GM23338 (cell line): Measurements from ENCODE around the gene CDKN3. TPM values are rescaled to one million over a fixed set of nuclear protein-coding genes. Genes with fewer than 3 reads are reported as not detected.
A peak's percentile ranks its signal among the peaks of the same experiment; 100 is the strongest.

Experiments
- ATAC-seq: fragments of 200-7000 bp; cut with Tn5 transposase; 3 replicates; pipeline ENCODE4 v1.9.1; 2020
- DNase-seq: peaks from one replicate; pipeline ENCODE4 v3.0.0-alpha.2; 2015; ENCODE audit warnings: low spot score
- H2AFZ ChIP-seq: fragments of 200-600 bp; sonication (generic); 2 replicates; pipeline ENCODE4 v1.8.0; 2016; ENCODE audit warnings: antibody characterized with exemption, mild to moderate bottlenecking, moderate library complexity
- H3F3A ChIP-seq: fragments of 200-600 bp; sonication (generic); replicated peaks from 2 replicates; pipeline ENCODE4 v1.8.0; 2017; ENCODE audit warnings: antibody characterized with exemption, mixed run types, low read depth
- H3K27ac ChIP-seq: fragments of 200-600 bp; sonication (generic); 2 replicates; pipeline ENCODE4 v1.6.1; 2016; ENCODE audit warnings: low read depth
- H3K27me3 ChIP-seq: fragments of 200-600 bp; sonication (generic); 2 replicates; pipeline ENCODE4 v1.8.0; 2016; ENCODE audit warnings: mild to moderate bottlenecking, mixed run types, moderate library complexity; ENCODE audit not compliant: insufficient read depth
- H3K36me3 ChIP-seq: fragments of 200-600 bp; sonication (generic); 2 replicates; pipeline ENCODE4 v1.8.0; 2016; ENCODE audit warnings: mild to moderate bottlenecking; ENCODE audit not compliant: insufficient read depth
- H3K4me1 ChIP-seq: fragments of 200-600 bp; sonication (generic); 2 replicates; pipeline ENCODE4 v1.8.0; 2016; ENCODE audit warnings: mild to moderate bottlenecking, moderate library complexity; ENCODE audit not compliant: insufficient read depth
- H3K4me2 ChIP-seq: fragments of 200-600 bp; sonication (generic); 2 replicates; pipeline ENCODE4 v1.7.1; 2017; ENCODE audit warnings: mixed run types
- H3K4me3 ChIP-seq: fragments of 200-600 bp; sonication (generic); 2 replicates; pipeline ENCODE4 v1.6.1; 2016; ENCODE audit warnings: mixed run types
- H3K79me2 ChIP-seq: fragments of 200-600 bp; sonication (generic); replicated peaks from 2 replicates; pipeline ENCODE4 v1.8.0; 2017; ENCODE audit warnings: mild to moderate bottlenecking; ENCODE audit not compliant: insufficient read depth
- H3K9me2 ChIP-seq: fragments of 200-600 bp; sonication (generic); 2 replicates; pipeline ENCODE4 v1.8.0; 2017; ENCODE audit not compliant: insufficient read depth
- H4K20me1 ChIP-seq: fragments of 200-600 bp; sonication (generic); replicated peaks from 2 replicates; pipeline ENCODE4 v1.8.0; 2017; ENCODE audit warnings: mild to moderate bottlenecking; ENCODE audit not compliant: insufficient read depth
- H3K27ac Mint-ChIP-seq: 2 replicates; pipeline ENCODE4 v1.8.0; 2020; ENCODE audit warnings: inconsistent platforms, mild to moderate bottlenecking, moderate library complexity, mixed read lengths
- H3K27me3 Mint-ChIP-seq: 3 replicates; pipeline ENCODE4 v1.8.0; 2022; ENCODE audit warnings: low read depth, mild to moderate bottlenecking, moderate library complexity, mixed read lengths, inconsistent platforms; ENCODE audit not compliant: insufficient read depth, poor library complexity
- H3K36me3 Mint-ChIP-seq: 3 replicates; pipeline ENCODE4 v1.8.0; 2021; ENCODE audit warnings: low read depth, mild to moderate bottlenecking, inconsistent platforms, moderate library complexity, mixed read lengths
- H3K4me1 Mint-ChIP-seq: 3 replicates; pipeline ENCODE4 v1.8.0; 2020; ENCODE audit warnings: mild to moderate bottlenecking, inconsistent platforms, mixed read lengths
- H3K4me3 Mint-ChIP-seq: 3 replicates; pipeline ENCODE4 v1.8.0; 2021; ENCODE audit warnings: moderate library complexity, mild to moderate bottlenecking, inconsistent platforms, mixed read lengths
- H3K9me3 Mint-ChIP-seq: 3 replicates; pipeline ENCODE4 v1.8.0; 2020; ENCODE audit warnings: moderate library complexity, mild to moderate bottlenecking, inconsistent platforms, mixed read lengths
- EZH2 ChIP-seq: fragments of 200-600 bp; sonication (generic); IDR thresholded peaks from one replicate; pipeline ENCODE4 v1.8.0; 2017; ENCODE audit warnings: antibody characterized with exemption, mild to moderate bottlenecking, low read depth; ENCODE audit not compliant: unreplicated experiment
- EZH2phosphoT487 ChIP-seq: fragments of 200-600 bp; sonication (generic); IDR thresholded peaks from one replicate; pipeline ENCODE4 v1.8.1; 2018; ENCODE audit warnings: antibody characterized with exemption; ENCODE audit not compliant: unreplicated experiment
- JUNB ChIP-seq: IDR thresholded peaks from one replicate; pipeline ENCODE4 v1.6.1; 2016; ENCODE audit warnings: antibody characterized with exemption; ENCODE audit not compliant: unreplicated experiment
- NANOG ChIP-seq: IDR thresholded peaks from 2 replicates; pipeline ENCODE4 v1.6.1; 2016; ENCODE audit warnings: antibody characterized with exemption, borderline replicate concordance
- POLR2AphosphoS5 ChIP-seq: IDR thresholded peaks from 2 replicates; pipeline ENCODE4 v1.6.1; 2016; ENCODE audit warnings: antibody characterized with exemption, low read depth
- STAT1 ChIP-seq: IDR thresholded peaks from one replicate; pipeline ENCODE4 v1.6.1; 2016; ENCODE audit warnings: antibody characterized with exemption; ENCODE audit not compliant: unreplicated experiment
- ZNF114 ChIP-seq: fragments of 250-450 bp; sonication (Bioruptor Pico); IDR thresholded peaks from 2 replicates; pipeline ENCODE4 v1.5.0; 2020; ENCODE audit warnings: mild to moderate bottlenecking, moderate library complexity
- ZNF331 ChIP-seq: fragments of 250-450 bp; sonication (Bioruptor Pico); IDR thresholded peaks from 2 replicates; pipeline ENCODE4 v1.5.0; 2020; ENCODE audit warnings: low read depth, mild to moderate bottlenecking, moderate library complexity
- polyA plus RNA-seq: library from polyadenylated mRNA; unstranded; fragments of >200 nt; fragmentation: Nextera tagmentation; extraction: Ambion mirVana; gene quantifications from 2 replicates; pipeline ENCODE4 v1.2.1, GENCODE V29; 2016
- total RNA-seq: library from RNA; depleted of rRNA; stranded (reverse); fragments of >200 nt; shearing (Covaris generic); gene quantifications from 2 replicates; pipeline ENCODE4 v1.2.3, GENCODE V29; 2014
- TF ChIP-seq, protein P1 (sequence below): fragments of 250-450 bp; sonication (Bioruptor Pico); IDR thresholded peaks from 2 replicates; pipeline ENCODE4 v1.5.0; 2020; ENCODE audit warnings: mild to moderate bottlenecking, moderate library complexity
- TF ChIP-seq, protein P2 (sequence below): IDR thresholded peaks from 2 replicates; pipeline ENCODE4 v1.6.1; 2016; ENCODE audit warnings: antibody characterized with exemption
- TF ChIP-seq, protein P3 (sequence below): IDR thresholded peaks from one replicate; pipeline ENCODE4 v1.6.1; 2018; ENCODE audit warnings: antibody characterized with exemption; ENCODE audit not compliant: unreplicated experiment

Gene CDKN3
- total and polyA plus RNA-seq, 2 experiments from 2014 or later, result 36.3 to 97.4 TPM

DNA sequence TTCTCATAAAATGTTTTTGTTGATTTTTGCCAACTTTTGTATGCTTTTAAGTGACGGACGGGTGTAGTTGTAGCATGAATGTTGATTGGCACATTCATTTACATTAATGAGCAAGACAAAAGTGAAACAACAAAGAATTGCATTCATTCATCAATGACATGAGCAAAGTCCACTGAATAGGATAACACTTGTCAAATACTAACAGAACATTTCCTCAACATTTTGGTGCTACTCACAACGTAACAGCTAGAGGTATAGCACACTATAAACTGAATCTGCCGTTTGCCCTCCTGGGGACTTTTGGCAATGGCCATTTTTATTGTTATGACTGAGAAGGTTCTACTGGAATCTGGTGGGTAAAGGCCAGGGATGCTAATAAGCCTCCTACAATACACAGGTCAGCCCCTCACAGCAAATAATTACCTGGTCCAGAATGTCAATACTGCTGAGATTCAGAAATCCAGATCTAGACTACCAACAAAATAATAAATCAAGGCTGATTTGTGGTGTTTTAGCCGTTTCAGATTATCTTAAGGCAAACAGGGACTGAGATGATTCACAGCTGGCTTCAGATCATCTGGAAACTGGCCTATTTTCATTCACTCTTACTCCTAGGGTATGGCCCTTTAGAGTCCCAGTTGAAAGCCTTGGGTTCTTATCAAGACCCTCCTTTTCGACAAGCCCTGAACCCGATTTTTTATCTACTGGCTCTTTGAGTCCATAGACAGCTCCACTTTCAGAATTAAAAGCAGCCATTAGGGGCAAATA, 22.5 kb upstream of the CDKN3 start:
- Histone ChIP-seq H3K27ac (no peak overlapping the region), H3F3A (no peaks in the 10 kb centered on the region), H3K36me3 (no peaks in the 10 kb centered on the region), H4K20me1 (no peaks in the 10 kb centered on the region), H2AFZ (0 out of 2 replicates have a peak overlapping the region, but pooled peaks have one; percentile 6), H3K9me2 (no peaks in the 10 kb centered on the region; the same call in 1 of the 2 replicates), H3K4me2 (no peak overlapping the region), H3K4me1 (peaks cover 29% of the 10 kb centered on the region), H3K27me3 (no peaks in the 10 kb centered on the region), H3K79me2 (no peaks in the 10 kb centered on the region), H3K4me3 (no peak overlapping the region)
- Mint-ChIP-seq H3K27me3 (peaks cover 6% of the 10 kb centered on the region), H3K4me1 (peaks cover 34% of the 10 kb centered on the region), H3K4me3 (no peak overlapping the region), H3K36me3 (no peaks in the 10 kb centered on the region), H3K9me3 (no peaks in the 10 kb centered on the region), H3K27ac (no peak overlapping the region)
- no peak for TF ChIP-seq EZH2phosphoT487
- TF ChIP-seq ZNF331 (CRISPR knock-in tag), result no peak
- no peak for TF ChIP-seq POLR2AphosphoS5
- TF ChIP-seq, protein P1, sequence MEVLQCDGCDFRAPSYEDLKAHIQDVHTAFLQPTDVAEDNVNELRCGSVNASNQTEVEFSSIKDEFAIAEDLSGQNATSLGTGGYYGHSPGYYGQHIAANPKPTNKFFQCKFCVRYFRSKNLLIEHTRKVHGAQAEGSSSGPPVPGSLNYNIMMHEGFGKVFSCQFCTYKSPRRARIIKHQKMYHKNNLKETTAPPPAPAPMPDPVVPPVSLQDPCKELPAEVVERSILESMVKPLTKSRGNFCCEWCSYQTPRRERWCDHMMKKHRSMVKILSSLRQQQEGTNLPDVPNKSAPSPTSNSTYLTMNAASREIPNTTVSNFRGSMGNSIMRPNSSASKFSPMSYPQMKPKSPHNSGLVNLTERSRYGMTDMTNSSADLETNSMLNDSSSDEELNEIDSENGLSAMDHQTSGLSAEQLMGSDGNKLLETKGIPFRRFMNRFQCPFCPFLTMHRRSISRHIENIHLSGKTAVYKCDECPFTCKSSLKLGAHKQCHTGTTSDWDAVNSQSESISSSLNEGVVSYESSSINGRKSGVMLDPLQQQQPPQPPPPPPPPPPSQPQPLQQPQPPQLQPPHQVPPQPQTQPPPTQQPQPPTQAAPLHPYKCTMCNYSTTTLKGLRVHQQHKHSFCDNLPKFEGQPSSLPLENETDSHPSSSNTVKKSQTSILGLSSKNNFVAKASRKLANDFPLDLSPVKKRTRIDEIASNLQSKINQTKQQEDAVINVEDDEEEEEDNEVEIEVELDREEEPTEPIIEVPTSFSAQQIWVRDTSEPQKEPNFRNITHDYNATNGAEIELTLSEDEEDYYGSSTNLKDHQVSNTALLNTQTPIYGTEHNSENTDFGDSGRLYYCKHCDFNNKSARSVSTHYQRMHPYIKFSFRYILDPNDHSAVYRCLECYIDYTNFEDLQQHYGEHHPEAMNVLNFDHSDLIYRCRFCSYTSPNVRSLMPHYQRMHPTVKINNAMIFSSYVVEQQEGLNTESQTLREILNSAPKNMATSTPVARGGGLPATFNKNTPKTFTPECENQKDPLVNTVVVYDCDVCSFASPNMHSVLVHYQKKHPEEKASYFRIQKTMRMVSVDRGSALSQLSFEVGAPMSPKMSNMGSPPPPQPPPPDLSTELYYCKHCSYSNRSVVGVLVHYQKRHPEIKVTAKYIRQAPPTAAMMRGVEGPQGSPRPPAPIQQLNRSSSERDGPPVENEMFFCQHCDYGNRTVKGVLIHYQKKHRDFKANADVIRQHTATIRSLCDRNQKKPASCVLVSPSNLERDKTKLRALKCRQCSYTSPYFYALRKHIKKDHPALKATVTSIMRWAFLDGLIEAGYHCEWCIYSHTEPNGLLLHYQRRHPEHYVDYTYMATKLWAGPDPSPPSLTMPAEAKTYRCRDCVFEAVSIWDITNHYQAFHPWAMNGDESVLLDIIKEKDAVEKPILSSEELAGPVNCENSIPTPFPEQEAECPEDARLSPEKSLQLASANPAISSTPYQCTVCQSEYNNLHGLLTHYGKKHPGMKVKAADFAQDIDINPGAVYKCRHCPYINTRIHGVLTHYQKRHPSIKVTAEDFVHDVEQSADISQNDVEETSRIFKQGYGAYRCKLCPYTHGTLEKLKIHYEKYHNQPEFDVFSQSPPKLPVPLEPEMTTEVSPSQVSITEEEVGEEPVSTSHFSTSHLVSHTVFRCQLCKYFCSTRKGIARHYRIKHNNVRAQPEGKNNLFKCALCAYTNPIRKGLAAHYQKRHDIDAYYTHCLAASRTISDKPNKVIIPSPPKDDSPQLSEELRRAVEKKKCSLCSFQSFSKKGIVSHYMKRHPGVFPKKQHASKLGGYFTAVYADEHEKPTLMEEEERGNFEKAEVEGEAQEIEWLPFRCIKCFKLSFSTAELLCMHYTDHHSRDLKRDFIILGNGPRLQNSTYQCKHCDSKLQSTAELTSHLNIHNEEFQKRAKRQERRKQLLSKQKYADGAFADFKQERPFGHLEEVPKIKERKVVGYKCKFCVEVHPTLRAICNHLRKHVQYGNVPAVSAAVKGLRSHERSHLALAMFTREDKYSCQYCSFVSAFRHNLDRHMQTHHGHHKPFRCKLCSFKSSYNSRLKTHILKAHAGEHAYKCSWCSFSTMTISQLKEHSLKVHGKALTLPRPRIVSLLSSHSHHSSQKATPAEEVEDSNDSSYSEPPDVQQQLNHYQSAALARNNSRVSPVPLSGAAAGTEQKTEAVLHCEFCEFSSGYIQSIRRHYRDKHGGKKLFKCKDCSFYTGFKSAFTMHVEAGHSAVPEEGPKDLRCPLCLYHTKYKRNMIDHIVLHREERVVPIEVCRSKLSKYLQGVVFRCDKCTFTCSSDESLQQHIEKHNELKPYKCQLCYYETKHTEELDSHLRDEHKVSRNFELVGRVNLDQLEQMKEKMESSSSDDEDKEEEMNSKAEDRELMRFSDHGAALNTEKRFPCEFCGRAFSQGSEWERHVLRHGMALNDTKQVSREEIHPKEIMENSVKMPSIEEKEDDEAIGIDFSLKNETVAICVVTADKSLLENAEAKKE, result no peak
- ATAC-seq (no peak), DNase-seq (no peak)

DNA sequence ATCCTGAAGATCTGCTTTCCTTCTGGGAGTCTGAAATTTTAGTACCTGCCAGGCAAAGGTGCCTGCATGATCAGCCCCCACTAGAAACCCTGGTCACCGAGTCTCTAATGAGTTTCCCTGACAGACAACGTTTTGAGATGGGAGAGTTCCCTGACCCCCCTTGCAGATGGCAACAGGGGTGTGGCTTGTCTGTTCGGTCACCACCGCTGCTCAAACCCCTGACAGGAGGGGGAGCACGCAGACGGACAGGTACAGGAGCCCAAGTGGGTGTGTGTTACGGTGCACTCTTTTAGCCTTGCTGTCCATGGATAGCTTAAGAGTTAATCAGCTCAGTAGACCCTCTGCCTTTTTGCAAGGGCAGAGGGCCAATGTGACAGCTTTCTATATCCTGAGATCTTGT, 19.3 kb upstream of the CDKN3 start:
- Histone ChIP-seq H3K9me2 (no peaks in the 10 kb centered on the region), H3K27me3 (no peaks in the 10 kb centered on the region), H3K4me1 (peaks cover 10% of the 10 kb centered on the region), H3K27ac (no peak overlapping the region), H3K4me2 (no peak overlapping the region), H2AFZ (peak overlapping the region; percentile 52; the same call in 1 of the 2 replicates), H3K36me3 (no peaks in the 10 kb centered on the region), H3F3A (no peaks in the 10 kb centered on the region), H3K79me2 (no peaks in the 10 kb centered on the region), H3K4me3 (no peak overlapping the region), H4K20me1 (no peaks in the 10 kb centered on the region)
- H3K27ac Mint-ChIP-seq, result no peak overlapping the region
- H3K36me3 Mint-ChIP-seq, result no peaks in the 10 kb centered on the region
- peaks cover 18% of the 10 kb centered on the region for H3K4me1 Mint-ChIP-seq
- H3K27me3 Mint-ChIP-seq, result peaks cover 4% of the 10 kb centered on the region
- H3K4me3 Mint-ChIP-seq, result no peak overlapping the region
- DNase-seq (no peak), ATAC-seq (peak; percentile 79)
- no peaks in the 10 kb centered on the region for H3K9me3 Mint-ChIP-seq
- no peak for TF ChIP-seq NANOG
- TF ChIP-seq STAT1, result no peak
- TF ChIP-seq, protein P2, sequence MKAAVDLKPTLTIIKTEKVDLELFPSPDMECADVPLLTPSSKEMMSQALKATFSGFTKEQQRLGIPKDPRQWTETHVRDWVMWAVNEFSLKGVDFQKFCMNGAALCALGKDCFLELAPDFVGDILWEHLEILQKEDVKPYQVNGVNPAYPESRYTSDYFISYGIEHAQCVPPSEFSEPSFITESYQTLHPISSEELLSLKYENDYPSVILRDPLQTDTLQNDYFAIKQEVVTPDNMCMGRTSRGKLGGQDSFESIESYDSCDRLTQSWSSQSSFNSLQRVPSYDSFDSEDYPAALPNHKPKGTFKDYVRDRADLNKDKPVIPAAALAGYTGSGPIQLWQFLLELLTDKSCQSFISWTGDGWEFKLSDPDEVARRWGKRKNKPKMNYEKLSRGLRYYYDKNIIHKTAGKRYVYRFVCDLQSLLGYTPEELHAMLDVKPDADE, result no peak
- TF ChIP-seq POLR2AphosphoS5, result no peak
- TF ChIP-seq EZH2phosphoT487, result no peak
- TF ChIP-seq, protein P3, sequence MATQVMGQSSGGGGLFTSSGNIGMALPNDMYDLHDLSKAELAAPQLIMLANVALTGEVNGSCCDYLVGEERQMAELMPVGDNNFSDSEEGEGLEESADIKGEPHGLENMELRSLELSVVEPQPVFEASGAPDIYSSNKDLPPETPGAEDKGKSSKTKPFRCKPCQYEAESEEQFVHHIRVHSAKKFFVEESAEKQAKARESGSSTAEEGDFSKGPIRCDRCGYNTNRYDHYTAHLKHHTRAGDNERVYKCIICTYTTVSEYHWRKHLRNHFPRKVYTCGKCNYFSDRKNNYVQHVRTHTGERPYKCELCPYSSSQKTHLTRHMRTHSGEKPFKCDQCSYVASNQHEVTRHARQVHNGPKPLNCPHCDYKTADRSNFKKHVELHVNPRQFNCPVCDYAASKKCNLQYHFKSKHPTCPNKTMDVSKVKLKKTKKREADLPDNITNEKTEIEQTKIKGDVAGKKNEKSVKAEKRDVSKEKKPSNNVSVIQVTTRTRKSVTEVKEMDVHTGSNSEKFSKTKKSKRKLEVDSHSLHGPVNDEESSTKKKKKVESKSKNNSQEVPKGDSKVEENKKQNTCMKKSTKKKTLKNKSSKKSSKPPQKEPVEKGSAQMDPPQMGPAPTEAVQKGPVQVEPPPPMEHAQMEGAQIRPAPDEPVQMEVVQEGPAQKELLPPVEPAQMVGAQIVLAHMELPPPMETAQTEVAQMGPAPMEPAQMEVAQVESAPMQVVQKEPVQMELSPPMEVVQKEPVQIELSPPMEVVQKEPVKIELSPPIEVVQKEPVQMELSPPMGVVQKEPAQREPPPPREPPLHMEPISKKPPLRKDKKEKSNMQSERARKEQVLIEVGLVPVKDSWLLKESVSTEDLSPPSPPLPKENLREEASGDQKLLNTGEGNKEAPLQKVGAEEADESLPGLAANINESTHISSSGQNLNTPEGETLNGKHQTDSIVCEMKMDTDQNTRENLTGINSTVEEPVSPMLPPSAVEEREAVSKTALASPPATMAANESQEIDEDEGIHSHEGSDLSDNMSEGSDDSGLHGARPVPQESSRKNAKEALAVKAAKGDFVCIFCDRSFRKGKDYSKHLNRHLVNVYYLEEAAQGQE, result no peak
- TF ChIP-seq JUNB, result no peak
- no peak for TF ChIP-seq EZH2
- TF ChIP-seq ZNF114 (CRISPR knock-in tag), result no peak
